HG03558 (cell line): ENCODE results near the gene ADAMTSL1.

Experiments used
- ATAC-seq: cut with Tn5 transposase; IDR thresholded peaks from one replicate; pipeline ENCODE4 v1.9.1; 2021; ENCODE audit warnings: moderate number of reproducible peaks; ENCODE audit not compliant: unreplicated experiment; ENCODE audit errors: extremely low read depth

ADAMTSL1 gene

GRCh38 chr9:18473652-18474279 is at the start of gene ADAMTSL1:
Gene ADAMTSL1, plus strand, starts transcription at chr9:18474153. Its CDS starts 80 bp downstream, at chr9:18474233.
- no peak for ATAC-seq

GRCh38 chr9:18427691-18428090 is 46.3 kb upstream of the ADAMTSL1 start:
- no peak for ATAC-seq

GRCh38 chr9:18428661-18429060 is 45.3 kb upstream of the ADAMTSL1 start:
- ATAC-seq: no peak

- ATAC-seq: no peak
These were observed 44.9 kb upstream of the ADAMTSL1 start for GRCh38 chr9:18429070-18429469.

GRCh38 chr9:18433620-18434019 is 40.3 kb upstream of the ADAMTSL1 start:
- ATAC-seq: no peak

- no peak for ATAC-seq
These were observed 36.4 kb upstream of the ADAMTSL1 start for GRCh38 chr9:18437315-18438201.

GRCh38 chr9:18438300-18438925 is 35.5 kb upstream of the ADAMTSL1 start:
- no peak for ATAC-seq

GRCh38 chr9:18438951-18439350 is 35.0 kb upstream of the ADAMTSL1 start:
- ATAC-seq: no peak

- ATAC-seq: no peak
These were observed 32.7 kb upstream of the ADAMTSL1 start for GRCh38 chr9:18441261-18441660.

GRCh38 chr9:18442629-18443491 is 31.1 kb upstream of the ADAMTSL1 start:
- peak; percentile 83 for ATAC-seq

- ATAC-seq: no peak
These were observed 26.8 kb upstream of the ADAMTSL1 start for GRCh38 chr9:18447131-18447530.

- no peak for ATAC-seq
These were observed 26.4 kb upstream of the ADAMTSL1 start for GRCh38 chr9:18447541-18447940.

- no peak for ATAC-seq
These were observed 25.9 kb upstream of the ADAMTSL1 start for GRCh38 chr9:18448101-18448500.

GRCh38 chr9:18451406-18451805 is 22.5 kb upstream of the ADAMTSL1 start:
- no peak for ATAC-seq

- no peak for ATAC-seq
These were observed 21.7 kb upstream of the ADAMTSL1 start for GRCh38 chr9:18452276-18452675.

- no peak for ATAC-seq
These were observed 17.2 kb upstream of the ADAMTSL1 start for GRCh38 chr9:18456624-18457237.

- no peak for ATAC-seq
These were observed 16.4 kb upstream of the ADAMTSL1 start for GRCh38 chr9:18457510-18457909.

- ATAC-seq: no peak
These were observed 13.9 kb upstream of the ADAMTSL1 start for GRCh38 chr9:18459962-18460584.

- no peak for ATAC-seq
These were observed 12.5 kb upstream of the ADAMTSL1 start for GRCh38 chr9:18461496-18461895.
